Naive B cell (primary cell): ENCODE data around the gene LNP1. TPM values are rescaled to one million over a fixed set of nuclear protein-coding genes. Genes with fewer than 3 reads are reported as not detected.

Experiments
- ATAC-seq, 2 donors: fragments of 150-1000 bp; cut with Tn5 transposase; 2 replicates each; pipeline ENCODE4 v1.10.0; 2021; ENCODE audit warnings: low read depth in 2 of 2, mild to moderate bottlenecking in 2 of 2, moderate library complexity in 2 of 2
- DNase-seq: peaks from one replicate; pipeline ENCODE4 v3.0.0; 2022
- H3K27ac Mint-ChIP-seq, 6 donors: one replicate each; pipeline ENCODE4 v1.8.0; 2020 to 2022; ENCODE audit warnings: mild to moderate bottlenecking in 6 of 6, mixed read lengths in 6 of 6, moderate library complexity in 5 of 6, inconsistent platforms in 2 of 6
- H3K27me3 Mint-ChIP-seq, 3 donors: one replicate each; pipeline ENCODE4 v1.8.0; 2021 to 2022; ENCODE audit warnings: mixed read lengths in 3 of 3, mild to moderate bottlenecking in 1 of 3
- H3K36me3 Mint-ChIP-seq, 2 donors: one replicate each; pipeline ENCODE4 v1.8.0; 2020 to 2022; ENCODE audit warnings: mixed read lengths in 2 of 2, inconsistent platforms in 1 of 2, mild to moderate bottlenecking in 1 of 2
- H3K4me1 Mint-ChIP-seq, 3 donors: one replicate each; pipeline ENCODE4 v1.8.0; 2020 to 2022; ENCODE audit warnings: mixed read lengths in 3 of 3, inconsistent platforms in 1 of 3, mild to moderate bottlenecking in 1 of 3, moderate library complexity in 1 of 3
- H3K4me3 Mint-ChIP-seq, 8 donors: one replicate each; pipeline ENCODE4 v1.8.0; 2020 to 2022; ENCODE audit warnings: mild to moderate bottlenecking in 8 of 8, mixed read lengths in 8 of 8, moderate library complexity in 8 of 8, inconsistent platforms in 2 of 8
- H3K9me3 Mint-ChIP-seq, 7 donors: one replicate each; pipeline ENCODE4 v1.8.0; 2020 to 2022; ENCODE audit warnings: mixed read lengths in 7 of 7, mild to moderate bottlenecking in 5 of 7, inconsistent platforms in 2 of 7, moderate library complexity in 1 of 7
- polyA plus RNA-seq, 6 donors: library from polyadenylated mRNA; unstranded; fragments of 300-500 nt; fragmentation: Illumina TruSeq; gene quantifications; one replicate each; pipeline ENCODE4 v1.2.3, GENCODE V29; 2021; ENCODE audit warnings: low read depth in 6 of 6

Gene LNP1
- polyA plus RNA-seq, 6 donors from 2014 or later, result 0.56 to 1.4 (median 1.0) TPM; not detected in 1

DNA sequence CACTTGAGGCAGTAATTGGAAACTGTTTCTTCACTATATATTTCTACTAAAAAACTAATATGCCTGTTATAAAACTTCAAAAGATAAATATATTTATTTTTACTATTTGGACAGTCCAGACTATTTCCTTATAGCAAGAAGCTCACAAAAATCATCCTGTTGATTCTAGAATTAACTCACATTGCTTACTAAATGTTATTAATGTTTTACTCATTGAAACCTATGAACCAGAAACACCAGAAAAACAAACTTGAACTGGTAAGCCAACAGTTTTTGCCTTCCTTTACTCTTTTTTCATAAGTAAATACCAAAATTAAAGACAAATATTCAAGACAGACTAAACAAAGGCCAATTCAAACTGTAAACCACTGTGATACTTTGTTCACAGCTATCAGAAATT is 26.8 kb upstream of the LNP1 start:
- H3K27me3 Mint-ChIP-seq, result no peaks in the 10 kb centered on the region
- ATAC-seq (no peak), DNase-seq (no peak)
- no peak overlapping the region for H3K27ac Mint-ChIP-seq
- no peak overlapping the region for H3K4me3 Mint-ChIP-seq
- no peaks in the 10 kb centered on the region for H3K4me1 Mint-ChIP-seq
- no peaks in the 10 kb centered on the region for H3K9me3 Mint-ChIP-seq
- H3K36me3 Mint-ChIP-seq, result peaks cover 4 to 8% of the 10 kb centered on the region in 2 donors

DNA sequence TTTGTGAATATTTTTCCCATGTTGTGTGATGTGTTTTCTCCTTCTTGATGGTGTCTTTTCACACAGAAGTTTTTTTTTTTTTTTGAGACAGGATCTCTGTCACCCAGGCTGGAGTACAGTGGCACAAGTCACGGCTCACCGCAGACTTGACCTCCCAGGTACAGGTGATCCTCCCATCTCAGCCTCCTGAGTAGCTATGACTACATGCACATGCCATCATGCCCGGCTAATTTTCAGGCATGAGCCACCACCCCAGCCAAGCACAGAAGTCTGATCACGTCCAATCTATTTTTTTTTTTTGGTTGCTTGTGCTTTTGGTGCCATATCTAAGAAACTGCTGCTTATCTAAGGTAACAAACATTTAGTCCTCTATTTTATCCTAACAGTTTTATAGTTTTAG is 25.0 kb upstream of the LNP1 start:
- Mint-ChIP-seq H3K27ac (no peak overlapping the region), H3K27me3 (no peaks in the 10 kb centered on the region), H3K4me1 (no peaks in the 10 kb centered on the region), H3K36me3 (peaks cover 11% of the 10 kb centered on the region in 2 donors), H3K9me3 (no peaks in the 10 kb centered on the region), H3K4me3 (no peak overlapping the region)
- DNase-seq (no peak), ATAC-seq (no peak)

DNA sequence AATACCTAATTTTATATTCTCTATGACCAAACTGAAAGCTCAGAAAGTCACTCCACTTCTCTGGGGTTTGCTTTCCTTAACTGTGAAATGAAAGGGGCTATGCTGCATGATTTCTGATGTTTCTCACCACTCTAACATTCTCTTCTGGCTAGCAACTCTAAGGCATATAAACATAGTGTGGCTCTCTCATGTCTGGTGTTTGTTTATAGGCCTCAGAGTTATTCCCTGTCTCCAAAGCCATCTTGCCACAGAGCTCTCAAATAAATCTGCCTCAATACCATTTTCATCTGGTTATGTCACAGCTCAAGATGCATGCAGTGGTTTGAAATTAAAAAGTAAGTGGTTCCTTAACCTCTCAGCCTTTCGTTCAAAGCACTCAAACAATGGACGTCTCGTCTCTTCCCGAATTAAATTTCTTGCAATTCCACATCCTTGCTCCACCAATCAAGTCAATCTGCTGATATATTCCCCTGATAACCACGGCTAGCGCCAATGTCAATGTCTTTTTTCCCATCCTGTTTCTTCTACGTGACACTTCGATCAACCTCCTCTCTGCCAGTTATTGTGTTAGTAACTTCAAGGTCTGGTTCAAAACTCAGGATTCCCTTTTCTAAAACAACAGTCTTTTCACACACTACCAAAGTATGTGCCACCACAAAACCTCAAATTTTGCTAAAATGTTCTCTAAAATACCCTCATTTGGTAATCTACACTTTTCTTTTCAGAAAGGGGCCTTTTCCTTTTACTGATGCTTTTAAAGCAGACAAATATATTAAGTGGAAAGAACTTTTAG is 16.4 kb upstream of the LNP1 start:
- no peak for DNase-seq
- no peaks in the 10 kb centered on the region for H3K27me3 Mint-ChIP-seq
- ATAC-seq, result no peak
- peaks cover 29 to 32% of the 10 kb centered on the region in 2 donors for H3K36me3 Mint-ChIP-seq
- peaks cover 0 to 15% (median 12%) of the 10 kb centered on the region in 7 donors for H3K9me3 Mint-ChIP-seq
- peaks cover 4 to 9% (median 5%) of the 10 kb centered on the region in 3 donors for H3K4me1 Mint-ChIP-seq
- no peak overlapping the region for H3K4me3 Mint-ChIP-seq
- peak overlapping the region in 1 of 6 donors; percentile 11 for H3K27ac Mint-ChIP-seq

DNA sequence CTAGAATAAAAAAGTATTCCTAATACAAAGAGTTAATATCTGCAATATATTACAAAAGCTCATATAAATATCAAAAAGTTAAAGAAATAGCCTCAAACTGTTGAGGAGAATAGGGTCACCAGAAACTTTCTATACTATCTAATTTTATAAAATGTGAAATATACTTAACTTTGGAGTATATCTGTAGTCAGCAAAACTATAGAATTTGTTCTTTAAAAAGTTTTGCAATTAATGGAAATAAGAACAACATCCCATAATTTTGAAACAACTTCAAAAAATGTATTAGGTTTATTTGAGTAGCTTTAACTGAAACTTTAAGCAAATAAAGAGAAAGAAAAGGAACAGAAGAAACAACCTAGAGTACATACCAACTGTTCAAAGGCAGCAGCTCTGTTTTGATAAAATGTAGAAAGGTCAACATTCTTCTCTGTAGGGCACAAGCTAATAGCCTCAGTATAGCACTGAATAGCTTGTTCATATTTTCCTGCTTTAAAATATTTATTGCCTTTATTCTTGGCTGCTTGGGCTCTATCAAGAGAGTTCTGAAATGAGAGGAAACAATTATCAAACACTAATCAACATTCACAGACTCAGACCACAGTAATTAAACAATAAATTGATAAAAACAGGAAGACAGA is 14.8 kb upstream of the LNP1 start:
- no peak overlapping the region for H3K4me3 Mint-ChIP-seq
- peaks cover 0 to 15% (median 12%) of the 10 kb centered on the region in 7 donors for H3K9me3 Mint-ChIP-seq
- no peaks in the 10 kb centered on the region for H3K27me3 Mint-ChIP-seq
- DNase-seq (no peak), ATAC-seq (no peak)
- peaks cover 4 to 13% (median 5%) of the 10 kb centered on the region in 3 donors for H3K4me1 Mint-ChIP-seq
- peaks cover 24% of the 10 kb centered on the region in 2 donors for H3K36me3 Mint-ChIP-seq
- H3K27ac Mint-ChIP-seq, result no peak overlapping the region

DNA sequence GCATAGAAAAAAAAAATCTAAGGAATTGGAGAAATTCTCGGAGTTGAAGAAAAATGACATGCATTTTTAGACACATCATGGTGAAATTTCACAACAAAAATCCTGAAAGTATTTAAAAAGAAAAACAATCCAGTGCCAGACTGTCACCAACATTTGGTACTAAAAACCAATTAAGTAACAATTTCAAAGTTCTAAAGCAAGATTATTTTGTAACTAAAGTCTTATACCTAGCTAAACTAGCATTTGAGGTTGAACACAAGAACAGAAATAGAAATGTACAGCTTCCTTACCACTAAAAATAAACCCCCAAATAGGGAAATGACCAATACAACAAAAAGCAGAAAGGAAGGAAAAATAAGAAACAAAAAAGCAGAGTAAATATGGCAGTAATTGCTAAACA is 12.3 kb upstream of the LNP1 start:
- Mint-ChIP-seq H3K36me3 (peaks cover 20 to 24% of the 10 kb centered on the region in 2 donors), H3K9me3 (peaks cover 0 to 15% (median 12%) of the 10 kb centered on the region in 7 donors), H3K4me1 (peaks cover 4 to 16% (median 14%) of the 10 kb centered on the region in 3 donors), H3K4me3 (peak overlapping the region in 1 of 8 donors; percentile 43), H3K27me3 (no peaks in the 10 kb centered on the region), H3K27ac (no peak overlapping the region)
- ATAC-seq, result no peak
- no peak for DNase-seq

DNA sequence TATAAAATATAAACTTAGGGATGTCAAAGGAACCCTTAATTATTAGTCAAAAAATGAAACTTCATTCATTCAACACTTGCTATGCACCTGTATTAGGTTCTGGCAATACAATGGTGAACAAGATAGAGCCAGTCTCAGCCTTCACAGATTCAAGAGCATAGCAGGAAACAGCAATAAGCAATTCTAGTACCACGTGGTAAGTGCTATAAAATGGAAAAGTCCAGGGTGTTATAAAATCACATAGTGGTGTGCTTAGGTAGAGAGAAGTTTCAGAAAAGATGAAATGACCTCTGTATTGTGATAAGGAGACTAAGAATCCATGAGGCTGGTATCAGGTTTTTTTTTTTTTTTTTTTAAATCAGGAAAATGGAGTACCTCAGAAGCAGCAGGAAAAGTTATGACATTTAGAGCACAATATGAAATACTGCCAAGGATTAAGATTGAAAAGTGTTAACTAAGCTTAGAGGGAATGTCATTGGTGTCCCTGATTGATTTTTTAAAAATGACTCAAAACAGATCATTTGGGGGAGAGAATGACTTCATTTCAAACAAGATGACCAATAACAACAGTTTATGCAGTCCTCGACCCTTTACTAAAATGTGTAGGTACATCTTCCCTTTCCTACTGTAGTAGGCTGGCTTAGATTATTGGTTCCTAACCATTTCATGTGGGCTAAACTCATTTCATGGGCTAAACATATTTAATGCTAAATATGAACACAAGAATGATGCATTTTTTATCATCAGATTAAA is 5.5 kb upstream of the LNP1 start:
- peak overlapping the region in 1 of 6 donors; percentile 34 for H3K27ac Mint-ChIP-seq
- no peak for DNase-seq
- peaks cover 15 to 46% (median 31%) of the 10 kb centered on the region in 3 donors for H3K4me1 Mint-ChIP-seq
- H3K36me3 Mint-ChIP-seq, result no peaks in the 10 kb centered on the region
- no peak overlapping the region for H3K4me3 Mint-ChIP-seq
- no peaks in the 10 kb centered on the region for H3K9me3 Mint-ChIP-seq
- no peak for ATAC-seq
- no peaks in the 10 kb centered on the region for H3K27me3 Mint-ChIP-seq

DNA sequence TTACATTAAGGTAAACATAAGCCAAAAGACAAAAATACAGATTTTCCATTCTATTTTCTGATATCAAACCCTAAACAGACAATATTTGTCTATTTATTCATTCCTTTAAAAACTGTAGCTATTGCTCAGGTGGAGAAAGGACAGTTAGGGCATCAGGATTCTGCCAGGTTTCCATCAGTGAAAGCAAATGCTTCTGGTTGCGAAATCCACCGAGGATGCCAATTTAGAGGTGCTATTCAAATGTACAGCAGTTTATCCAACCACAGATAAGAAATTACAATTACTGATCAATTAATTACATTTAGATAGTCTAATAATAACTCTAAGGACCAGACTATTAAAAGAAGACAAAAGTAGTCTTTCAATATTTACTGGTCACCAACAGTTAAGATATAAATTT is 4.4 kb upstream of the LNP1 start:
- DNase-seq, result no peak
- Mint-ChIP-seq H3K36me3 (no peaks in the 10 kb centered on the region), H3K9me3 (no peaks in the 10 kb centered on the region), H3K27ac (no peak overlapping the region), H3K4me3 (peak overlapping the region in 1 of 8 donors; percentile 67), H3K27me3 (no peaks in the 10 kb centered on the region), H3K4me1 (peaks cover 21 to 55% (median 39%) of the 10 kb centered on the region in 3 donors)
- ATAC-seq, result no peak

DNA sequence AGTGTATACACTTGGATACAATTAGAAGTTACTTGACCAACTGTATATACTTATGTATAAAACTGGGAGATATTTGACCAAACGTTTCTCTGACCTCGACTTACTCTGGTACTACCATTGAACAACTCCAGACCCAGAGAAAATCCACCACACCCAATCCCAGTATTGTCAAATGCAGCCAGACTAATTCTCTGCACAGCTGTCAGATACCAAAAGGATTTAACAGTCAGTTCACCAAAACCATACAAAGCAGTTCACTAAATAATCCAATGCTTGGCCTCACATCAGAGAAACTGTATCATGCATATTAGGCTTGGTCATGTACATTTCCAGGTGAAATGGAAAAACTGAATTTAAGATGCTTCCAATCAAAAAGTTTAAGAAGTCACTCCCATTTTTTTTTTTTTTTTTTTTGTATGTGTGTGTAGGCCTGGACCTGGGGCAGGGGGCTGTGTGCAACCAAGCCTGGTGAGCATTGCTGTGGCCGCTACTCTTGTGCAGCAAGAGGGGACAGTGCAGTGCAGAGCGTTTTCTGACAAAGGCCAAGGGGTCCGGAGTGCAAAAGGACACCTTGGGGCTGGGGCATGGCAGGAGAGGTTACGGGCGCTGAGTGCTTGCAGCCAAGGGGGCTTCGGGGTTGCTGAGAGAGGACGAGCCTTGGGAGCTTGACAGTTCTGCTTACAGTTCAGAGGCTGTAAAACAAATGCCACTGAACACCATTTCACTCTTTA is 1.8 kb upstream of the LNP1 start:
- Mint-ChIP-seq H3K36me3 (no peaks in the 10 kb centered on the region), H3K9me3 (no peaks in the 10 kb centered on the region), H3K27ac (peak overlapping the region in 3 of 6 donors; percentile 16 to 96 (median 24)), H3K4me3 (peak overlapping the region; percentile 68 to 99 (median 98)), H3K4me1 (peaks cover 22 to 59% (median 35%) of the 10 kb centered on the region in 3 donors), H3K27me3 (no peaks in the 10 kb centered on the region)
- DNase-seq (no peak), ATAC-seq (no peak)

DNA sequence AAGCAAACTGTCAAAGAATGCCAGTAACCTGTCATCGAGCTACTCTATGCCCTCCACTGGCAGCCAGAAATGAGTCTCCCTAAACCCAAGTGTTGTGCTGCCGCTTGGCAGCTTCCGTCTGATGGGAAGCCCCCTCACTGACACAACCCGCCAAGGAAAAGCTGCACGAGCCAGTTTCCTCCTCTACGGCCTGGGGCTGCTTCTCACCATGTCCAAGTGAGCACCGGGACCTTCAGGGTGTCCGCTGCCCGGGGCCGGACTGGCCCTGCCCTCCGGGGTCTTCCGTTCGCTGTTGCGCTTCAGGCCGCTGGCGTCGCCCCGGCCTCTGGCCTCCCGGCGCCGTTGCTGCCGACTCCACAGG is 940 bp upstream of the LNP1 start:
- Mint-ChIP-seq H3K9me3 (no peaks in the 10 kb centered on the region), H3K27me3 (no peaks in the 10 kb centered on the region), H3K4me1 (peaks cover 22 to 51% (median 35%) of the 10 kb centered on the region in 3 donors), H3K27ac (peak overlapping the region in 4 of 6 donors; percentile 11 to 96 (median 41)), H3K4me3 (peak overlapping the region; percentile 97 to 99 (median 98)), H3K36me3 (no peaks in the 10 kb centered on the region)
- DNase-seq, result no peak
- ATAC-seq, result peak; percentile 19

DNA sequence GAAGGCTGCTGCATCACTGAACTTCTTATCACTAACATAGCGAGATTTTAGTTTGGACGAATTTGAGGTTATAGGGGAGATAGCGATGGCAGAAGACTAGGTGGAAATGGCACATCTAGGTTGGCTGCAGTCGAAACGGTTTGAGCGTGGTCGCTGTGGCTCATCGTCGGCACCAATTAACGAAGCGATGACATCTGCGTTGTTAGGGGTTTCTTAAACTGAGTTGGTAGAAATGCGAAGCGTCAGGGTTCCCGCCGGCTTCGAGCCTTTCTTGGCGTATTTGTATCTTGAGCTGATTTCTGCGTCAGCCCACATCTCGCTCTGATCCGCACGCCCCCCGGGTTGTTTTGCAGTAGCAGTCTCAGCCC is 319 bp downstream of the LNP1 start:
- peaks cover 23 to 48% (median 30%) of the 10 kb centered on the region in 3 donors for H3K4me1 Mint-ChIP-seq
- DNase-seq, result no peak
- H3K27me3 Mint-ChIP-seq, result no peaks in the 10 kb centered on the region
- H3K36me3 Mint-ChIP-seq, result no peaks in the 10 kb centered on the region
- ATAC-seq, result peak; percentile 16 to 18
- H3K27ac Mint-ChIP-seq, result peak overlapping the region; percentile 91 to 99 (median 96)
- H3K4me3 Mint-ChIP-seq, result peak overlapping the region; percentile 97 to 99 (median 98)
- H3K9me3 Mint-ChIP-seq, result no peaks in the 10 kb centered on the region

DNA sequence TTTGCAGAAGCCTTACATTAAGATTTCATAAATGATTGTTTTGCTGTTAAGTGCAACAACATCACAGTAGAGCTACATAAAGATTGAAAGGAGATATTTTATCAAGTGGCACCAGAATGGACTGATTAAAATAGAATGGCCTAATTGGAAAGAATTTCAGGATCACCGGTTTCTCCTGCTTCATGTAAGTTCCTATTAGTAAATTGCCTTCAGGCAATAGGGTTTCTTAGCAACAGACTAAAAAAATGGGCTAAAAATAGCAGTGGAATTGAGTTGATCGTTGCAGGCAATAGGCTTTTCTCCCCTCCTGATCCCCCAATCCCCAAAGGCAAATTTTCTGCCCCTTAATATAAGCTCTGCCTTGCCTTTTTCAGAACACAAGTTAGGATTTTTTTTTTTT is 917 bp downstream of the LNP1 start:
- Mint-ChIP-seq H3K27me3 (no peaks in the 10 kb centered on the region), H3K27ac (peak overlapping the region in 5 of 6 donors; percentile 91 to 97 (median 96)), H3K4me1 (peaks cover 23 to 47% (median 30%) of the 10 kb centered on the region in 3 donors), H3K9me3 (peaks cover 0 to 5% (median under 1%) of the 10 kb centered on the region in 7 donors), H3K4me3 (peak overlapping the region; percentile 97 to 99 (median 98)), H3K36me3 (peaks cover under 1 to 1% of the 10 kb centered on the region in 2 donors)
- ATAC-seq, result no peak
- DNase-seq, result no peak

DNA sequence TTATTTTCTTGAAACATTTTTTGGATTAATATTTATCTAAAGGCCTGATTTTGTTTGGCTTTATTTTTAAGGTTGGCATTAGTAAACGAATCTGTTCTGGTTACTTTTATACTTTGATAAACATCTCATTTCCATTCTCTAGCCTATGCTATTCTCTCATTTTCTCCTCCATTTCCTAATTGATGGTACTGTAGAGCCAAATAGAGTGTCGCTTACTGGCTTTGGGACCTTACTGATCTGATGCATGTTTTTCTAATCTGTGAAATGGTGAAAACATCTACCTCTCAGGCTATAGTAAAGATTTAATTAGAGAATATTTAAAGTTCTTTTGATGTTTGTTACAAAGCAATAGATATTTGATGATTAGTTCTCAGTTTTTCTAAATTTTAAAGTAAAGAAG is 1.6 kb downstream of the LNP1 start:
- DNase-seq (no peak), ATAC-seq (no peak)
- Mint-ChIP-seq H3K27me3 (no peaks in the 10 kb centered on the region), H3K9me3 (peaks cover 0 to 12% (median 7%) of the 10 kb centered on the region in 7 donors), H3K27ac (peak overlapping the region in 1 of 6 donors; percentile 79), H3K4me1 (peaks cover 23 to 41% (median 30%) of the 10 kb centered on the region in 3 donors), H3K36me3 (peaks cover 6 to 8% of the 10 kb centered on the region in 2 donors), H3K4me3 (peak overlapping the region in 5 of 8 donors; percentile 97 to 99 (median 99))
